ENCODE results near the gene PC.

The PC gene

DNA sequence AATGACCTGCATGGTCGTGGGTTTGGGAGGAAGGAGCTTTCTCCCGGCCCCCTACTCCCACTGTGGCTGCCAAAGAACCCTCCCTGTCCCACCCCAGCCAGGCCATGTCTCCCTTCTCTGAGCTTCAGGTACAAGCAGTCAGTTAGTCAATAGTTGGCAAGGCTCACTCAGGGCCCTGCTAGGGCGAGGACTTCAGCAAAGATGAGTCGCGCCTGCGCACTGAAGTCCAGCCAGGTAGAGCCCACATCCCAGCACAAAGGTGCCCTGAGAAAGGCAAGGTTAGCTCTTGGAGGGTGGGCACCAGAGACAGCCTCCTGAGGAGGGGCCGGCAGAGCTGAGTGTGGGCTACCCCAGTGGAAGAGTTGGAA is 28.0 kb upstream of the PC start:
- TF ChIP-seq, protein P1, sequence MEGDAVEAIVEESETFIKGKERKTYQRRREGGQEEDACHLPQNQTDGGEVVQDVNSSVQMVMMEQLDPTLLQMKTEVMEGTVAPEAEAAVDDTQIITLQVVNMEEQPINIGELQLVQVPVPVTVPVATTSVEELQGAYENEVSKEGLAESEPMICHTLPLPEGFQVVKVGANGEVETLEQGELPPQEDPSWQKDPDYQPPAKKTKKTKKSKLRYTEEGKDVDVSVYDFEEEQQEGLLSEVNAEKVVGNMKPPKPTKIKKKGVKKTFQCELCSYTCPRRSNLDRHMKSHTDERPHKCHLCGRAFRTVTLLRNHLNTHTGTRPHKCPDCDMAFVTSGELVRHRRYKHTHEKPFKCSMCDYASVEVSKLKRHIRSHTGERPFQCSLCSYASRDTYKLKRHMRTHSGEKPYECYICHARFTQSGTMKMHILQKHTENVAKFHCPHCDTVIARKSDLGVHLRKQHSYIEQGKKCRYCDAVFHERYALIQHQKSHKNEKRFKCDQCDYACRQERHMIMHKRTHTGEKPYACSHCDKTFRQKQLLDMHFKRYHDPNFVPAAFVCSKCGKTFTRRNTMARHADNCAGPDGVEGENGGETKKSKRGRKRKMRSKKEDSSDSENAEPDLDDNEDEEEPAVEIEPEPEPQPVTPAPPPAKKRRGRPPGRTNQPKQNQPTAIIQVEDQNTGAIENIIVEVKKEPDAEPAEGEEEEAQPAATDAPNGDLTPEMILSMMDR (IDR thresholded peaks at IDR 0.05; ENCODE audit: extremely low read depth, missing control alignments): no peak

DNA sequence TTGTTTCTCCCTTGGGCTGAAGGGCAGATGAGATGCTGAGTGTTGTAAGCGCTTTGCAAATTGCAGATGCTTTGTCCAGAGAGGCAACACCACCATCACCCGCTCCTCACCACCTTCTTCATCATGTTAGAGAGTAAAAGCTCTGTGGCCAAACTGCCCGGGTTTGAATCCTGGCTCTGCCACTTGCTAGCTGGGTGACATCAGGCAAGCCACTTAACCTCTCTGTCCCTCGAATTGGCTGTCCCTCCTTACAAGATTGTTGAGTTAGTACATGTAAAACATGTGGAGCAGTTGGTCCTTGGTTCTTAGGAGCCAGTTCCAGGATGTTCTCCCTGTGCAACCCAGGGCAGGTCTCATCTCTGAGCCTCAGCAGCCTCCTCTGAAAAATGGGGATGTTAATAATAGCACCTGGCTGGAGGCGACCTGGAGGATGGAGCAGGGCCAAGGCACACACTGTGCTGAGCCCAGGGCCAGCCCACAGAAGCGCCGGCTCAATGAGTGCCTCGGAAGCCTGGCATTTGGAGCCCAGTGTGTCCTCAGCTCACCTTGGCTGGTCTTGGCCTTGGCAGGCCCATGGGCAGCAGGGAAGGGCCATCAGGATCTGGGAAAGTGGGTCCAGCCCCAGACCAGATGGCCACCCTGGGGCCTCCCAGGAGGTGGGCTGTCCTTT is 27.5 kb upstream of the PC start:
- no peak for DNase-seq (ENCODE audit: low spot score)
- TF ChIP-seq, protein P1 (IDR thresholded peaks at IDR 0.05; ENCODE audit: extremely low read depth, missing control alignments): no peak

More for the DNA sequence above, 28.0 kb upstream of the PC start:
- no peak for DNase-seq (ENCODE audit: low spot score)

DNA sequence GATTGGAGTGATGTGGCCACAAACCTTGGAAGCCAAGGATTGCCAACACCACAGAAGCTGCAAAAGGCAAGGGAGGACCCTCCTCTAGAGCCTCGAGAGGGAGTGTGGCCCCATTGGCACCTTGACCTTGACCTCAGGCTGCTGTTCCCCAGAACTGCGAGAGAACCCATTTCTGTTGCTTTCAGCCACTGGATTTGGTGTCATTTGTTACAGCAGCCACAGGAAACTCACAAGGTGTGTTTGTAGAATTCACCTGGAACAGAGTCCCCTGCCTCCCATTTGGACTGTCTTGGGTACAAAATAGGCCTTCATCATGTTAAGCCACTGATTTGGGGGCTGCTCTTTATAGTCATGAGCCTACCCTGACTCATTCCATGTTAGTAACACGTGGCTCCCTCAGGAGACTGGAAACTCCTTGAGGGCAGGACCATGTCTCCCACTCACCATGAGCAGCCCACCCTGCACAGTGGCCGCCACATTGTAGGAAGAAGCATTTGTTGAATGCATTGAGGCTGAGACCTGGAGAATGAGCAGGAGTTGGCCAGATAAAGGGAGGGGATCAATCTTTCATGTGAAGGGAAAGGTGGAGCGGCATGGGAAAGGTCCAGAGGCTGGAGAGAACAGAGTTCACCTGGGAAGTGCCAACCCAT is 25.2 kb upstream of the PC start:
- TF ChIP-seq, protein P1 (IDR thresholded peaks at IDR 0.05; ENCODE audit: extremely low read depth, missing control alignments): no peak
- DNase-seq (ENCODE audit: low spot score): no peak

DNA sequence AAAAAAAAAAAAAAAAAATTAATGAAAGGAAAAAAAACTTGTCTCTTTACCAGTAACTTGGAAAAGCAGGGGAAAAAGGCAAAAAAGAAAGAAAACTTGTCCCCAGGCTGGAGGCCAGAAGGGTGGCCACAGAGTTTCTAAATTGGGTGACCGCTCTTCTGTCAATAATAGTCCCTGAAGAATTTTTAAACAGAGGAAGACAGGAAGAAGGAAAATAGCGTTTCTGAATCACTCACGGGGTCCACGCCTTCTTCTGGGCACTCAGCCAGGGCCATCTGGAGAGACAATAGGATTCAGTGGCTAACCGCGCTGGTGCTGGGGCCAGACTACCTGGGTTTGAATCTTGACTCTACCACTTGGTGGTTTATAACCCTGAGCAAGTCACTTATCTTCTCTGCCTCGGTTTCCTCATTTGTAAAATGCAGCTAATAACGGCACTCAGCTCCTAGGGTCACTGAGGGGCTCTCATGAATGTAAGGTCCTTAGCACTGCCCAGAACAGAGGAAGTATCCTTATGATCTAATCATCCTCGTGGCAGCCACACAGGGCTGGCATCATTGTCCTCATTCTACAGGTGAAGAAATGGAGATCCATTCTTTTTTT is 23.9 kb upstream of the PC start:
- no peak for DNase-seq (ENCODE audit: low spot score)

DNA sequence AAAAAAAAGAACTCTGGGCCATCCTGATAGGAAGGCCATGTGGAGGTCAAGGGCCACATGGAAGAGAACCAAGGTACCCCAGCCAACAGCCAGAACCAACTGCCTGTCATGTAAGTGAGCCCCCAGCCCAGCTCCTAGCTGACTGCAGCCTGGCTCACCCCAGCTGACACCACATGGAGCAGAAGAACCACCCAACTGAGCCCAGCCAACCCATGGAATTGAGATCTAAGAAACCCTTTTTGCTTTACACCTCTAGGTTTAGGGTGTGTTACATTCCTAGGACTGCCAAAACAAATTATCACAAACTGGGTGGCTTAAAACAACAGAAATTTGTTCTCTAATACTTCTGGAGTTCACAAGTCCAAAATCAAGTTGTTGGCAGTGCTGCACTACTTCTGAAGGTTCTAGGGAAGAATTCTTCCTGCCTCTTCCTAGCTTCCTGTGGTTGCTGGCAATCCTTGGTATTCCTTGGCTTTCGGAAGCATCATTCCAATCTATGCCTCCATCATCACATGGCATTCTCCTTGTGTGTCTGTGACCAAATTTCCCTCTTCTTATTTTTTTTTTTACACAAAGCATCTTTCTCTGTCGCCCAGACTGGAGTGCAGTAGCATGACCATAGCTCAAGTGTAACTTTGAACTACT is 21.3 kb upstream of the PC start:
- DNase-seq (ENCODE audit: low spot score): no peak
- TF ChIP-seq, protein P1 (IDR thresholded peaks at IDR 0.05; ENCODE audit: extremely low read depth, missing control alignments): no peak

More for the DNA sequence above, 23.9 kb upstream of the PC start:
- TF ChIP-seq, protein P1 (IDR thresholded peaks at IDR 0.05; ENCODE audit: extremely low read depth, missing control alignments): no peak

DNA sequence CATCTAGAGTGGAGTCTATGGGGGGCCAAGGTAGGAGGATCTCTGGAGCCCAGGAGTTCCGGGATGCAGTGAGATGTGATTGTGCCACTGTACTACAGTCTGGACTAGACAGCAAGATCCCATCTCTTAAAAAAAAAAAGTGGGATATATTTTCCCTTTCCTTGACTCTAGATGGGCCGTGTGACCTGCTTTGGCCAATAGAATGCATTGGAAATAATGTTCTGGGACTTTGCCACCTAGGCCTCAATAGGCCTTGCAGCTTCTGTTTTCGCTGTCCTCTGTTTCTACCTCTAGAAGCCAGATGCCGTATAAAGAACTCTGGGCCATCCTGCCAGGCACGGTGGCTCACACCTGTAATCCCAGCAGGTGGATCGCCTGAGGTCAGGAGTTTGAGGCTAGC is 20.5 kb upstream of the PC start:
- TF ChIP-seq, protein P1 (IDR thresholded peaks at IDR 0.05; ENCODE audit: extremely low read depth, missing control alignments): no peak
- no peak for DNase-seq (ENCODE audit: low spot score)

DNA sequence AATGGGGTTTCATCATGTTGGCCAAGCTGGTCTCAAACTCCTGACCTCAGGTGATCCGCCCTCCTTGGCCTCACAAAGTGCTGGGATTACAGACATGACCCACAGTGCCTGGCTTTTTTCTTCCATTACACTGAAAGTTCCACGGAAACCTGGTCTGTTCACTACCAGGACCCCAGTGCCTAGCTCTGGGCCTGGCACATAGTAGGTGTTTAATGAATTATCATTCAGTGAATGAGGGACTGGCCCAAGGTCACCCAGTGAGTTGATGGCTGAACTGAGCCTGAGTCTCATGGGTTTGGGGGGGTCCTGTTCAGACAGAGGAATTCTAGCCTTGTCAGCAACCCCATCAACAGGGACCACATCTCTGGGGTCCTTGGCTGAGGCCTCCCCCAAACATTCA is 20.0 kb upstream of the PC start:
- no peak for DNase-seq (ENCODE audit: low spot score)
- TF ChIP-seq, protein P1 (IDR thresholded peaks at IDR 0.05; ENCODE audit: extremely low read depth, missing control alignments): no peak

All from GM20000 (cell line).